Naive thymus-derived CD4-positive, alpha-beta T cell (primary cell): ENCODE measurements around the gene DTD1. TPM values are rescaled to one million over a fixed set of nuclear protein-coding genes. Genes with fewer than 3 reads are reported as not detected.

Experiments used
- ATAC-seq: fragments of 150-1000 bp; cut with Tn5 transposase; 2 replicates; pipeline ENCODE4 v1.10.0; 2021; ENCODE audit warnings: mild to moderate bottlenecking, moderate library complexity
- CTCF ChIA-PET: fragments of 350-600 bp; sonication (Branson Sonifier 250); formaldehyde crosslinking; loops from one replicate; lab custom pipeline; 2021; ENCODE audit warnings: antibody characterized with exemption; lab: Charles Lee
- POLR2A ChIA-PET: fragments of 350-600 bp; sonication (Branson Sonifier 250); formaldehyde crosslinking; loops from one replicate; lab custom pipeline; 2021; ENCODE audit warnings: antibody characterized with exemption, inconsistent platforms; lab: Charles Lee
- DNase-seq, 9 donors: peaks; one replicate each; pipeline versions ENCODE4 v3.0.0 to v3.0.0-alpha.2; 2020 to 2022; ENCODE audit warnings: mixed read lengths in 1 of 9
- H3K27ac ChIP-seq: one replicate; pipeline ENCODE4 v1.7.0; 2013; ENCODE audit warnings: mild to moderate bottlenecking, low read depth, low read length, moderate library complexity
- H3K27me3 ChIP-seq, 2 donors: one replicate each; pipeline ENCODE4 v1.7.0; 2013; ENCODE audit warnings: low read length in 2 of 2, mild to moderate bottlenecking in 2 of 2, moderate library complexity in 2 of 2; ENCODE audit not compliant: control insufficient read depth in 2 of 2, insufficient read depth in 2 of 2
- H3K36me3 ChIP-seq, 3 experiments: 1 replicate in 2 of 3; 2 replicates in 1 of 3; pipeline ENCODE4 v1.7.0; 2013; ENCODE audit warnings: low read length in 3 of 3, mild to moderate bottlenecking in 3 of 3, moderate library complexity in 1 of 3; ENCODE audit not compliant: insufficient read depth in 3 of 3, control insufficient read depth in 2 of 3
- H3K4me1 ChIP-seq, 2 donors: one replicate each; pipeline ENCODE4 v1.7.0; 2013; ENCODE audit warnings: low read length in 2 of 2, mild to moderate bottlenecking in 2 of 2, moderate library complexity in 1 of 2; ENCODE audit not compliant: control insufficient read depth in 2 of 2, insufficient read depth in 2 of 2
- H3K4me3 ChIP-seq: 2 replicates; pipeline ENCODE4 v1.7.0; 2013; ENCODE audit warnings: mild to moderate bottlenecking, low read length
- H3K9me3 ChIP-seq, 3 experiments: 1 replicate in 2 of 3; 2 replicates in 1 of 3; pipeline ENCODE4 v1.7.0; 2013; ENCODE audit warnings: low read length in 3 of 3; ENCODE audit not compliant: control insufficient read depth in 2 of 3
- H3K27ac Mint-ChIP-seq, 9 donors: one replicate each; pipeline ENCODE4 v1.8.0; 2020 to 2022; ENCODE audit warnings: mixed read lengths in 9 of 9, mild to moderate bottlenecking in 8 of 9, moderate library complexity in 5 of 9, inconsistent platforms in 2 of 9
- H3K27me3 Mint-ChIP-seq, 5 donors: one replicate each; pipeline ENCODE4 v1.8.0; 2021 to 2022; ENCODE audit warnings: mixed read lengths in 5 of 5, mild to moderate bottlenecking in 1 of 5
- H3K36me3 Mint-ChIP-seq, 5 donors: one replicate each; pipeline ENCODE4 v1.8.0; 2020 to 2022; ENCODE audit warnings: mixed read lengths in 5 of 5, mild to moderate bottlenecking in 3 of 5, inconsistent platforms in 1 of 5
- H3K4me1 Mint-ChIP-seq, 7 donors: one replicate each; pipeline ENCODE4 v1.8.0; 2020 to 2022; ENCODE audit warnings: mixed read lengths in 7 of 7, mild to moderate bottlenecking in 3 of 7, inconsistent platforms in 1 of 7
- H3K4me3 Mint-ChIP-seq, 10 donors: one replicate each; pipeline ENCODE4 v1.8.0; 2020 to 2022; ENCODE audit warnings: mild to moderate bottlenecking in 10 of 10, mixed read lengths in 10 of 10, moderate library complexity in 6 of 10, inconsistent platforms in 2 of 10
- H3K9me3 Mint-ChIP-seq, 11 donors: one replicate each; pipeline ENCODE4 v1.8.0; 2020 to 2022; ENCODE audit warnings: mixed read lengths in 11 of 11, mild to moderate bottlenecking in 4 of 11, inconsistent platforms in 1 of 11, moderate library complexity in 1 of 11
- intact Hi-C, 2 donors: fragments of 100-400 bp; cut with micrococcal nuclease; formaldehyde crosslinking; loops; one replicate each; pipeline ENCODE4 v1.15.1; 2023
- polyA plus RNA-seq, 2 donors: library from polyadenylated mRNA; unstranded; fragments of 300-500 nt; fragmentation: Illumina TruSeq; gene quantifications; one replicate each; pipeline ENCODE4 v1.2.3, GENCODE V29; 2021
- total RNA-seq, 6 experiments: library from RNA in 5 of 6; stranded (reverse) in 5 of 6; gene quantifications; 1 replicate in 5 of 6; 2 replicates in 1 of 6; pipeline ENCODE4 v1.2.3 and lab custom pipeline; 2021 to 2026

The DTD1 gene
- total and polyA plus RNA-seq, 7 experiments from 2014 or later, result 12.7 to 42.5 (median 16.6) TPM

DNA sequence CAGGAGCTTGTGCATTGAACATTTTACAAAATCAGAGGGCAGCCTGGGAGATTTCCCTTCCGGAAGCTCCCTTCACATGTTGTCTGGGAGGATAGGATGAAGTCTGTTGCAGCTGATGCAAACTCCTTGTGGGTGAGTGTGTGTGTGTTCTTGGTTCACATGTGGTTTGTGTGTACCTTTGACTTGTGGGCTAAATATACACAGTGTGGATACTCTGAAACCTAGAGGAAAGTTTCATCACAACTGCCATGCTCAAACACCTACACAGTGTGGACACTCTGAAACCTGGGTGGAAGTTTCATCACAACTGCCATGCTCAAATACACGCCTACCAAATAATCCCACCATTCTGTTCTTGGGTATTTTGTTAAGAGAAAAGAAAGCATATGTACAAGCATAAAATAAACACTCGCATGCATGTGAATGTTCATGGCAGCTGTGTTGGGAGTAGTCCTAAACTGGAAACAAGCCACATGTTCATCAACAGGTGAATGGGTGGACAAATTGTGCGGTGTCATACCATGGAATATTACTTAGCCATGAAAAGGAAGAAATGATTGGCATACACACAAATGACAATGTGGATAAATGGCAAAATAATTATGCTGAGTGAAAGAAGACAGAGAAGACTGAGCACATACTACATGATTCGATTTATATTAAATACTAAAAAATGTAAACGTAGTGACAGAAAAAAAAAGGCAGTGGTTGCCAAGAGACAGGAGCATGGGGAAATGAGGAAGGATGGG is 227.5 kb downstream of the DTD1 start:
- no peaks in the 10 kb centered on the region for H3K4me1 ChIP-seq
- ChIA-PET CTCF (no interaction called here), POLR2A (no interaction called here)
- Mint-ChIP-seq H3K27me3 (peaks cover 2 to 14% (median 5%) of the 10 kb centered on the region in 5 donors), H3K4me3 (no peak overlapping the region), H3K36me3 (no peaks in the 10 kb centered on the region), H3K4me1 (no peaks in the 10 kb centered on the region), H3K9me3 (no peaks in the 10 kb centered on the region), H3K27ac (no peak overlapping the region)
- H3K27me3 ChIP-seq, result peaks cover 0 to 4% of the 10 kb centered on the region in 2 donors
- intact Hi-C loops, result no loop called here
- no peak overlapping the region for H3K4me3 ChIP-seq
- no peaks in the 10 kb centered on the region for H3K36me3 ChIP-seq
- no peaks in the 10 kb centered on the region for H3K9me3 ChIP-seq
- no peak overlapping the region for H3K27ac ChIP-seq
- ATAC-seq (no peak), DNase-seq (no peak)

Other genes starting within 250 kb of the DTD1 start
- 1 to 10 TPM; 1.2 to 3.5 (median 2.9) TPM for gene DZANK1, start 121.0 kb upstream of the DTD1 start, total RNA-seq
- gene DZANK1, start 121.0 kb upstream of the DTD1 start, polyA plus RNA-seq, result under 1 TPM; 0.34 to 0.79 TPM
- 10 to 100 TPM in 3 of 5 experiments, 1 to 10 TPM in 2; 5.0 to 13.5 (median 11.5) TPM for gene POLR3F, start 120.7 kb upstream of the DTD1 start, total RNA-seq
- gene POLR3F, start 120.7 kb upstream of the DTD1 start, polyA plus RNA-seq, result 1 to 10 TPM; 8.9 to 9.3 TPM
- 10 to 100 TPM in 1 of 5 experiments, 1 to 10 TPM in 4; 4.9 to 16.4 (median 6.1) TPM for gene RBBP9, start 90.8 kb upstream of the DTD1 start, total RNA-seq
- 1 to 10 TPM; 6.9 to 8.1 TPM for gene RBBP9, start 90.8 kb upstream of the DTD1 start, polyA plus RNA-seq
- 100 to 1,000 TPM in 1 of 5 experiments, 10 to 100 TPM in 4; 39.0 to 102 (median 40.9) TPM for gene SEC23B, start 80.1 kb upstream of the DTD1 start, total RNA-seq
- gene SEC23B, start 80.1 kb upstream of the DTD1 start, polyA plus RNA-seq, result 10 to 100 TPM; 38.7 to 53.4 TPM
- gene SMIM26, start 20.6 kb upstream of the DTD1 start, total RNA-seq, result 10 to 100 TPM; 51.2 to 78.4 (median 69.5) TPM
- gene SMIM26, start 20.6 kb upstream of the DTD1 start, polyA plus RNA-seq, result 100 to 1,000 TPM; 189 to 262 TPM
- gene SCP2D1, start 225.7 kb downstream of the DTD1 start, total RNA-seq, result not detected
- gene SCP2D1, start 225.7 kb downstream of the DTD1 start, polyA plus RNA-seq, result not detected